BE2C (cell line): Measurements from ENCODE around the gene FARP1.

Experiments used
- DNase-seq: peaks from one replicate; pipeline ENCODE4 v3.0.0-alpha.2; 2020
- H3K27me3 ChIP-seq: fragments of 250-450 bp; sonication (Bioruptor Pico); 2 replicates; pipeline ENCODE4 v1.5.1; 2020; ENCODE audit warnings: mild to moderate bottlenecking
- H3K36me3 ChIP-seq: fragments of 250-450 bp; sonication (Bioruptor Pico); 2 replicates; pipeline ENCODE4 v1.5.1; 2020; ENCODE audit warnings: mild to moderate bottlenecking
- H3K4me1 ChIP-seq: fragments of 250-450 bp; sonication (Bioruptor Pico); 2 replicates; pipeline ENCODE4 v1.5.1; 2020
- H3K4me3 ChIP-seq: 2 replicates; pipeline ENCODE4 v1.5.1; 2011; ENCODE audit warnings: low read depth, low read length
- H3K9me3 ChIP-seq: fragments of 250-450 bp; sonication (Bioruptor Pico); 2 replicates; pipeline ENCODE4 v1.5.1; 2020
- TF ChIP-seq, protein P1 (sequence below): IDR thresholded peaks from 2 replicates; pipeline ENCODE4 v1.5.1; 2012; ENCODE audit warnings: mild to moderate bottlenecking, low read depth, low read length

FARP1 gene

DNA sequence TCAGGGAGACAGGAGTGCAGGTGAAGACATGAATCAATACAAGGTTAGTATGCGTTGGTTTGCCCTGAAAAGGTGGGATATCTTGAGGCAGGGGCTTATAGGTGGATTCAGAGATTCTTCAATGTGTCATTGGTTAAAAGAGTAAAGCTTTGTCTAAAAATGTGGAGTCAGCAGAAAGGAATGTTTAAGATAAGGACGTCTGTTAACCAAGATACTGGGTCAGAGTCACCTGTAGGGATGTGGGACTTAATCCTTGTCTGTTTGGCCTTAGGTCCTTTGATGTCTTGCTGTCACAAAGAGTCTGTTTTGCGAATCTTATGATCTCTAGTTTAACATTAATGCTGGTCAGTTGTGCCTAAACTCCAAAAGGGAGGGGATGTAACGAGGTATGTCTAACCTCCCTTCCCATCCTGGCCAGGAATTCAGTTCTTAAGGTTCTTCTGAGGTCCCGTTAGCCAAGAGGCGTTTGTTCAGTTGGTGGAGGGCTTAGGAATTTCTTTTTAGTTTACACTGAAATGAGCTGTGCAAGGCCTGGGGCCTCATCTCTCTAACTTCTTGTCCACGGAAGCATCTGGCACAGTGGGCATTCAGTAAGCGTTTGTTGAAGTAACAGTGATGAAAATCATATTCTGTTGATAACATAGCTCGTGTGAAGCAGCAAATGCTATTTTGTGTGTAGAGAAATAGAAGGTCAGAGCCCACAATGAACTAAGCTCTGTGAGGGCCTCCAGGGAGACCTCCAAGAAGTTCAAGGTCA is 130.4 kb downstream of the FARP1 start:
- no peak overlapping the region for H3K4me3 ChIP-seq
- no peaks in the 10 kb centered on the region; the same call in 1 of the 2 replicates for H3K27me3 ChIP-seq
- peaks cover 4% of the 10 kb centered on the region; the same call in 1 of the 2 replicates for H3K36me3 ChIP-seq
- H3K4me1 ChIP-seq: peaks cover 40% of the 10 kb centered on the region
- DNase-seq: no peak
- H3K9me3 ChIP-seq: no peaks in the 10 kb centered on the region
- TF ChIP-seq, protein P1, sequence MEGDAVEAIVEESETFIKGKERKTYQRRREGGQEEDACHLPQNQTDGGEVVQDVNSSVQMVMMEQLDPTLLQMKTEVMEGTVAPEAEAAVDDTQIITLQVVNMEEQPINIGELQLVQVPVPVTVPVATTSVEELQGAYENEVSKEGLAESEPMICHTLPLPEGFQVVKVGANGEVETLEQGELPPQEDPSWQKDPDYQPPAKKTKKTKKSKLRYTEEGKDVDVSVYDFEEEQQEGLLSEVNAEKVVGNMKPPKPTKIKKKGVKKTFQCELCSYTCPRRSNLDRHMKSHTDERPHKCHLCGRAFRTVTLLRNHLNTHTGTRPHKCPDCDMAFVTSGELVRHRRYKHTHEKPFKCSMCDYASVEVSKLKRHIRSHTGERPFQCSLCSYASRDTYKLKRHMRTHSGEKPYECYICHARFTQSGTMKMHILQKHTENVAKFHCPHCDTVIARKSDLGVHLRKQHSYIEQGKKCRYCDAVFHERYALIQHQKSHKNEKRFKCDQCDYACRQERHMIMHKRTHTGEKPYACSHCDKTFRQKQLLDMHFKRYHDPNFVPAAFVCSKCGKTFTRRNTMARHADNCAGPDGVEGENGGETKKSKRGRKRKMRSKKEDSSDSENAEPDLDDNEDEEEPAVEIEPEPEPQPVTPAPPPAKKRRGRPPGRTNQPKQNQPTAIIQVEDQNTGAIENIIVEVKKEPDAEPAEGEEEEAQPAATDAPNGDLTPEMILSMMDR: no peak

DNA sequence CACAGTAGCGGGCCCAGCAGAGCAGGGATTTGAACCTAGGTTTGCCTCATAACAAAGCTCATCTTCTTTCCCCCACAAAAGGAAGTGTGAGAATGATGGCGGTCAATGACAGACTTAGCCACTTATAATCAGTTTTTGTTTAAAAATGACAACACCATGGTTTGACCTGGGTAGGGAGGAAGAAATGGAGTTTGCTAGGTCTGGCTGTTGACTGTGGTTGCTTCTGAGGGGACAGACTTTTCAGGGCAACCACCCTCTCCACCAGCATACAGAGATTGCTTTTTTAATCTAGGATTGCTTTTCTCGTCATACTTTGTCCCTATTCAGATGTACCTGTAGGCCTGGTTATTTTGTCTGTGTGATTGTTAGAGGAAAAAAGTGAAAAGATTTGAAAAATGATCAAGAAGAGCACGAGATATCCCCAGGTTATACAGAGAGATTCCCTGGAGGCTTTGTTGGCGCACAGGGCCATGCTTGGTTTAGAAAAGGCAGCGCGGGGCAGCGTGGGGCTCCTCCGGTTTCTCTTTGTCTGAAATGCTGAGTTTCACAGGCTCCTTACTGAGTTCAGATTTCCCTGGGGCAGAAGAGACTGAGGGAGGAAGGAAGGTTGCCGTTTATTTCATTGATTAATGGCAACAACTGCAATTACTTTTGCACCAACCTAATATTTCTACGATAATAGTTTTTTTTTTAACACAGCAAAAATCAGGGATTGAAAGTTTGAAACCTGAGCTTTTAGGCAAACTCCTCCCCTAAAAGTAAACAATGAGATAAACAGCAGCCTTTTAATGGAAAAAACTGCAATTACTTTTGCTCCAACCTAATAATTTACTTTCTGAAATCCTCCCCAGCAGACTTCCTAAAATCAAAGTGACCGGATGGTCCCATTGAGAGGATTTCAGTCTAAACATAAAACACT is 131.2 kb downstream of the FARP1 start:
- Histone ChIP-seq H3K9me3 (no peaks in the 10 kb centered on the region), H3K36me3 (peaks cover 4% of the 10 kb centered on the region; the same call in 1 of the 2 replicates), H3K4me1 (peaks cover 43% of the 10 kb centered on the region), H3K27me3 (no peaks in the 10 kb centered on the region), H3K4me3 (no peak overlapping the region)
- peak; percentile 33 for DNase-seq
- TF ChIP-seq, protein P1: no peak

GRCh38 chr13:98274921-98275487 is 132.1 kb downstream of the FARP1 start:
- Histone ChIP-seq H3K4me3 (no peak overlapping the region), H3K9me3 (no peaks in the 10 kb centered on the region), H3K27me3 (no peaks in the 10 kb centered on the region), H3K36me3 (peaks cover 4% of the 10 kb centered on the region; the same call in 1 of the 2 replicates), H3K4me1 (peaks cover 52% of the 10 kb centered on the region)
- TF ChIP-seq, protein P1: no peak
- DNase-seq: no peak

- H3K4me1 ChIP-seq: peaks cover 58% of the 10 kb centered on the region
- H3K9me3 ChIP-seq: no peaks in the 10 kb centered on the region
- peak overlapping the region; percentile 18; the same call in 1 of the 2 replicates for H3K4me3 ChIP-seq
- peaks cover 4% of the 10 kb centered on the region; the same call in 1 of the 2 replicates for H3K36me3 ChIP-seq
- DNase-seq: peak; percentile 85
- TF ChIP-seq, protein P1: no peak
- no peaks in the 10 kb centered on the region for H3K27me3 ChIP-seq
These were observed 132.8 kb downstream of the FARP1 start for GRCh38 chr13:98275681-98276171.

DNA sequence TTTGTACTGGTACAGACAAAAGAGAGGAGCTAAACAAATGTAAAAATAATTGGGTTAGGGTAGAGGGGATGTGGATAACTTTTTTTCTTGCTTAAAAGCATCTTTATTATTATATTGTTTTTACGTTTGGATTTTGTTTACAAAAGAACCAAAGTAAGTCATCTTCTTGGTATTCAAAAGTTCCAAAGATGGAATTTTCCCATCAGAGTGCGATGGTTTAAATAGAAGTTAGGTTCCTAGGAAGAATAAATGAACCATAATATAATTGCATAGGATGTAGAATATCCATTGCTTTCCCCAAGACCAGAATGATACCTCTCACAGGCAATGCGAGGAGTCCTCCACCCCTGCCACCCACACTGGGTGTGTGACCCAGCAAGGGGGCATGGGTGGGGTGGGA is 133.6 kb downstream of the FARP1 start:
- no peaks in the 10 kb centered on the region for H3K9me3 ChIP-seq
- H3K4me3 ChIP-seq: no peak overlapping the region
- no peaks in the 10 kb centered on the region; the same call in 1 of the 2 replicates for H3K36me3 ChIP-seq
- peaks cover 58% of the 10 kb centered on the region for H3K4me1 ChIP-seq
- no peaks in the 10 kb centered on the region for H3K27me3 ChIP-seq
- TF ChIP-seq, protein P1: no peak
- no peak for DNase-seq
